ENCODE data around the gene IGFLR1.

GRCh38 chr19:35785339-35785627 is 43.0 kb upstream of the IGFLR1 start:
- TF ChIP-seq CTCF (IDR thresholded peaks at IDR 0.05 in 8 of 11, conservative IDR thresholded peaks at IDR 0.05 in 3 of 11) (no peak), POLR2AphosphoS5 (IDR thresholded peaks at IDR 0.05) (no peak), POLR2A (IDR thresholded peaks at IDR 0.05) (no peak)
